Kidney epithelial cell (primary cell): ENCODE measurements around the gene CPA1. TPM values are rescaled to one million over a fixed set of nuclear protein-coding genes. Genes with fewer than 3 reads are reported as not detected.

Experiments
- DNase-seq: peaks from one replicate; pipeline ENCODE4 v3.0.0-alpha.2; 2010; ENCODE audit warnings: low read depth
- H3K27me3 ChIP-seq: 2 replicates; pipeline ENCODE4 v1.6.0; 2011; ENCODE audit warnings: low read length; ENCODE audit not compliant: control insufficient read depth, insufficient read depth
- H3K36me3 ChIP-seq: 2 replicates; pipeline ENCODE4 v1.5.1; 2011; ENCODE audit warnings: low read length; ENCODE audit not compliant: control insufficient read depth, insufficient read depth
- H3K4me3 ChIP-seq: 2 replicates; pipeline ENCODE4 v1.5.1; 2011; ENCODE audit warnings: low read depth, mild to moderate bottlenecking, control low read depth, low read length
- CTCF ChIP-seq: IDR thresholded peaks from 2 replicates; pipeline ENCODE4 v1.5.1; 2011; ENCODE audit warnings: mild to moderate bottlenecking, moderate library complexity, low read length, control low read depth, inconsistent platforms; ENCODE audit not compliant: insufficient read depth, poor library complexity, severe bottlenecking
- total RNA-seq: library from RNA; depleted of rRNA; stranded (reverse); fragments of >200 nt; gene quantifications from 2 replicates; pipeline ENCODE4 v1.2.3, GENCODE V29; 2015

The CPA1 gene
- total RNA-seq, 1 donor from 2014 or later = not detected

GRCh38 chr7:130393841-130394411 is 13.6 kb downstream of the CPA1 start:
- no peak for DNase-seq
- Histone ChIP-seq H3K4me3 (no peak overlapping the region), H3K27me3 (no peaks in the 10 kb centered on the region), H3K36me3 (no peaks in the 10 kb centered on the region)
- no peak for TF ChIP-seq CTCF

GRCh38 chr7:130394421-130395195 is 14.3 kb downstream of the CPA1 start:
- H3K27me3 ChIP-seq = no peaks in the 10 kb centered on the region
- DNase-seq = no peak
- TF ChIP-seq CTCF = no peak
- H3K36me3 ChIP-seq = no peaks in the 10 kb centered on the region
- H3K4me3 ChIP-seq = no peak overlapping the region

DNA sequence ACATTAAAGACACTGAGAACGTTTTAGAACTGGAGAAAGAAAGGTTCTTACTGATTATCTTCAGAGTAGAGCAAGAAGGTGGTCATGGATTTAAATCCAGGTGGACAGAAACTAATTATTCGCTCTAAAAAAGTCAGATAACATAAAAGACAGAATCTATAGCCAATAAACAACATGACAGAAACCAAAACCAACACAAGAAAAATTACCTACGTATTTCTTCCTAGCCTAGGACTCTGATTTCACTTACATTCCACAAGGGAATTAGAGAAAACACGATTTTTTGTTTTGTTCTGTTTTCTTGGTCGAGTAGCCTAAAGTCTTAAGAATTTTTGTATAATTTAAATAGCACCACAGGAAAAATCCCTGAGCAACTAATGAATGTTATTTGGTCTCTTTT is 15.1 kb downstream of the CPA1 start:
- H3K27me3 ChIP-seq = no peaks in the 10 kb centered on the region
- H3K36me3 ChIP-seq = no peaks in the 10 kb centered on the region
- no peak overlapping the region for H3K4me3 ChIP-seq
- no peak for TF ChIP-seq CTCF
- DNase-seq = no peak

GRCh38 chr7:130396109-130396508 is 15.8 kb downstream of the CPA1 start:
- Histone ChIP-seq H3K27me3 (no peaks in the 10 kb centered on the region), H3K4me3 (no peak overlapping the region), H3K36me3 (no peaks in the 10 kb centered on the region)
- no peak for TF ChIP-seq CTCF
- DNase-seq = no peak

DNA sequence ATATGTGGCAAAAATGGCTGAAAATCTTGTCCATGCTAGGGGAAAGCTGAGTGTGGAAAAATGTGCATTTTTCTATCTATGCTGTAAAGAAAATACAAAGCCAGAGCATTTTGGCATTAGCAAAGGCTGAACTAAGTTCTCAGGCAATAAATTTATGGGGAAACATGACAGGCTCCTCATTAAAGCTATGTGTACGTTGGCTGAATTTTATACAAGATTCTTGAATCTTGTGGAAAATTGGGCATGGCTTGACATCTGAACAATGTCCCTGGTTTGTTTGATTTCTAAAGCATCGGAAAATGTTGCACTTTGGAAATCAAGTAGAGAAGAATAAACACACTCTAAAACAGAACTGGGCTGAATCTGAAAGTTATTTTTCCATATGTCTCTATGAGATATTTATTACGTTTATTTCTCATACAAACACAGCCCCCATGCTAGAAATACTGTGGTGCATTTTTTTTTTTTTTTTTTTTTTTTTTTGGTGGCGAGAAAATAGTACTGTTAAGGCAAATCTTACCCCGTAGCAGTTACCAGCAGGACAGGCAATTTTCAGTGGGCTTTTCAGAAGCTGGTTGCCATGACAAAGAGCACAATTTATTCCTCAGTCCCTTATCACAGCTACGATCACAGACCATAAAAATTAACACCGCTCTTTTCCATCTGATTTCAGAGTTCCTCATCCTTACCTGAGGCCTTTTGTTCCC is 16.9 kb downstream of the CPA1 start:
- Histone ChIP-seq H3K27me3 (no peaks in the 10 kb centered on the region), H3K36me3 (no peaks in the 10 kb centered on the region), H3K4me3 (no peak overlapping the region)
- no peak for DNase-seq
- no peak for TF ChIP-seq CTCF

- H3K4me3 ChIP-seq = no peak overlapping the region
- no peak for TF ChIP-seq CTCF
- H3K27me3 ChIP-seq = no peaks in the 10 kb centered on the region
- H3K36me3 ChIP-seq = no peaks in the 10 kb centered on the region
- no peak for DNase-seq
Observed at GRCh38 chr7:130397758-130398073, 17.4 kb downstream of the CPA1 start.
